ENCODE measurements around the gene ITIH1. TPM values are rescaled to one million over a fixed set of nuclear protein-coding genes. Genes with fewer than 3 reads are reported as not detected.

ITIH1 gene
- total RNA-seq, 1 donor, result not detected

- Histone ChIP-seq H3K4me1 (ENCODE audit: insufficient read depth, low read length) (no peaks in the 10 kb centered on the region), H3K36me3 (ENCODE audit: insufficient read depth, low read length) (no peaks in the 10 kb centered on the region), H2AFZ (ENCODE audit: low read length) (no peak overlapping the region), H4K20me1 (ENCODE audit: insufficient read depth, low read length) (no peaks in the 10 kb centered on the region), H3K79me2 (ENCODE audit: insufficient read depth, low read length) (no peaks in the 10 kb centered on the region), H3K9me3 (ENCODE audit: low read depth, low read length) (no peaks in the 10 kb centered on the region), H3K27me3 (ENCODE audit: insufficient read depth, low read length) (peaks cover 38% of the 10 kb centered on the region), H3K4me3 (ENCODE audit: insufficient read depth, low read length) (no peak overlapping the region), H3K27ac (ENCODE audit: low read depth, low read length) (no peak overlapping the region), H3K4me2 (ENCODE audit: insufficient read depth, low read length) (no peak overlapping the region)
- TF ChIP-seq CTCF (IDR thresholded peaks at IDR 0.05; ENCODE audit: extremely low read depth, low read depth, low read length), result no peak
- DNase-seq (ENCODE audit: insufficient read length, low spot score, missing footprints), result peak; percentile 29
These were observed 5.2 kb downstream of the ITIH1 start for GRCh38 chr3:52782412-52783210.

GRCh38 chr3:52783211-52783555 is 5.8 kb downstream of the ITIH1 start:
- H3K9me3 ChIP-seq (ENCODE audit: low read depth, low read length), result no peaks in the 10 kb centered on the region
- peak; percentile 15 for DNase-seq (ENCODE audit: insufficient read length, low spot score, missing footprints)

GRCh38 chr3:52784021-52784621 is 6.7 kb downstream of the ITIH1 start:
- TF ChIP-seq CTCF (IDR thresholded peaks at IDR 0.05; ENCODE audit: extremely low read depth, low read depth, low read length), result no peak
- H2AFZ ChIP-seq (ENCODE audit: low read length), result no peak overlapping the region
- no peaks in the 10 kb centered on the region for H3K79me2 ChIP-seq (ENCODE audit: insufficient read depth, low read length)
- H4K20me1 ChIP-seq (ENCODE audit: insufficient read depth, low read length), result no peaks in the 10 kb centered on the region
- peaks cover 38% of the 10 kb centered on the region for H3K27me3 ChIP-seq (ENCODE audit: insufficient read depth, low read length)
- no peaks in the 10 kb centered on the region for H3K4me1 ChIP-seq (ENCODE audit: insufficient read depth, low read length)
- no peak overlapping the region for H3K27ac ChIP-seq (ENCODE audit: low read depth, low read length)
- peak; percentile 32 for DNase-seq (ENCODE audit: insufficient read length, low spot score, missing footprints)
- H3K9me3 ChIP-seq (ENCODE audit: low read depth, low read length), result no peaks in the 10 kb centered on the region
- H3K4me2 ChIP-seq (ENCODE audit: insufficient read depth, low read length), result no peak overlapping the region
- H3K36me3 ChIP-seq (ENCODE audit: insufficient read depth, low read length), result no peaks in the 10 kb centered on the region
- no peak overlapping the region for H3K4me3 ChIP-seq (ENCODE audit: insufficient read depth, low read length)

More at GRCh38 chr3:52783211-52783555, 5.8 kb downstream of the ITIH1 start:
- no peak overlapping the region for H3K27ac ChIP-seq (ENCODE audit: low read depth, low read length)
- H3K27me3 ChIP-seq (ENCODE audit: insufficient read depth, low read length), result peaks cover 38% of the 10 kb centered on the region
- H2AFZ ChIP-seq (ENCODE audit: low read length), result no peak overlapping the region
- no peak for TF ChIP-seq CTCF (IDR thresholded peaks at IDR 0.05; ENCODE audit: extremely low read depth, low read depth, low read length)
- no peaks in the 10 kb centered on the region for H4K20me1 ChIP-seq (ENCODE audit: insufficient read depth, low read length)
- H3K79me2 ChIP-seq (ENCODE audit: insufficient read depth, low read length), result no peaks in the 10 kb centered on the region
- no peak overlapping the region for H3K4me3 ChIP-seq (ENCODE audit: insufficient read depth, low read length)
- H3K4me2 ChIP-seq (ENCODE audit: insufficient read depth, low read length), result no peak overlapping the region
- H3K36me3 ChIP-seq (ENCODE audit: insufficient read depth, low read length), result no peaks in the 10 kb centered on the region
- H3K4me1 ChIP-seq (ENCODE audit: insufficient read depth, low read length), result no peaks in the 10 kb centered on the region

- DNase-seq (ENCODE audit: insufficient read length, low spot score, missing footprints), result peak; percentile 66
- no peaks in the 10 kb centered on the region for H3K4me1 ChIP-seq (ENCODE audit: insufficient read depth, low read length)
- H2AFZ ChIP-seq (ENCODE audit: low read length), result no peak overlapping the region
- no peaks in the 10 kb centered on the region for H3K9me3 ChIP-seq (ENCODE audit: low read depth, low read length)
- TF ChIP-seq CTCF (IDR thresholded peaks at IDR 0.05; ENCODE audit: extremely low read depth, low read depth, low read length), result no peak
- no peaks in the 10 kb centered on the region for H3K79me2 ChIP-seq (ENCODE audit: insufficient read depth, low read length)
- H3K27me3 ChIP-seq (ENCODE audit: insufficient read depth, low read length), result peaks cover 32% of the 10 kb centered on the region
- no peaks in the 10 kb centered on the region for H4K20me1 ChIP-seq (ENCODE audit: insufficient read depth, low read length)
- no peak overlapping the region for H3K4me2 ChIP-seq (ENCODE audit: insufficient read depth, low read length)
- no peaks in the 10 kb centered on the region for H3K36me3 ChIP-seq (ENCODE audit: insufficient read depth, low read length)
- no peak overlapping the region for H3K4me3 ChIP-seq (ENCODE audit: insufficient read depth, low read length)
- H3K27ac ChIP-seq (ENCODE audit: low read depth, low read length), result no peak overlapping the region
These were observed 7.7 kb downstream of the ITIH1 start for GRCh38 chr3:52784931-52785590.
